Thyroid gland (tissue), 4 donors: ENCODE measurements around the gene PDE8B. TPM values are rescaled to one million over a fixed set of nuclear protein-coding genes. Genes with fewer than 3 reads are reported as not detected.

Source experiments
- DNase-seq, 2 donors: peaks; one replicate each; pipeline ENCODE4 v3.0.0-alpha.2; 2019
- H3K27ac ChIP-seq, 3 donors: fragments of 200-600 bp; sonication (generic); 1 replicate in 2 of 3; 2 replicates in 1 of 3; pipeline ENCODE4 v1.5.1; 2016 to 2019; ENCODE audit warnings: mild to moderate bottlenecking in 1 of 3, moderate library complexity in 1 of 3
- H3K27me3 ChIP-seq: fragments of 200-600 bp; sonication (generic); one replicate; pipeline ENCODE4 v1.5.1; 2019
- H3K36me3 ChIP-seq, 2 donors: fragments of 200-600 bp; sonication (generic); one replicate each; pipeline ENCODE4 v1.5.1; 2016 to 2019
- H3K4me1 ChIP-seq, 2 donors: fragments of 200-600 bp; sonication (generic); one replicate each; pipeline ENCODE4 v1.5.1; 2017 to 2019
- H3K4me3 ChIP-seq, 3 donors: fragments of 200-600 bp; sonication (generic); replicated peaks in 1 of 3; 1 replicate in 2 of 3; 2 replicates in 1 of 3; pipeline ENCODE4 v1.5.1; 2016; ENCODE audit warnings: mild to moderate bottlenecking in 1 of 3
- H3K9me3 ChIP-seq: fragments of 200-600 bp; sonication (generic); one replicate; pipeline ENCODE4 v1.5.1; 2017
- CTCF ChIP-seq, 6 experiments: fragments of 200-600 bp in 3 of 6; fragments of 450-650 bp in 3 of 6; sonication (generic) in 3 of 6; IDR thresholded peaks; one replicate each; pipeline ENCODE4 v1.5.1; 2016 to 2019; ENCODE audit warnings: antibody characterized with exemption in 6 of 6, mild to moderate bottlenecking in 2 of 6, inconsistent platforms in 1 of 6, moderate library complexity in 1 of 6
- POLR2A ChIP-seq, 2 donors: fragments of 450-650 bp; IDR thresholded peaks; one replicate each; pipeline ENCODE4 v1.6.1; 2017; ENCODE audit warnings: antibody characterized with exemption in 2 of 2, mild to moderate bottlenecking in 2 of 2, moderate library complexity in 1 of 2
- WGBS, 2 donors: methylation state at CpG; one replicate each; pipeline ENCODE4 v1.1.5; 2017; 5-methylcytosine and 5-hydroxymethylcytosine counted together
- intact Hi-C: fragments of 100-400 bp; cut with DNase I; formaldehyde crosslinking; loops from one replicate; pipeline ENCODE4 v1.15.1; 2023
- total RNA-seq, 4 donors: library from RNA; depleted of rRNA; stranded (reverse); fragments of >200 nt; gene quantifications; one replicate each; pipeline ENCODE4 v1.2.3, GENCODE V29; 2016

PDE8B gene
- total RNA-seq, 4 donors from 2014 or later: 113 to 279 (median 218) TPM

GRCh38 chr5:77272206-77272605, 61.7 kb downstream of the PDE8B start:
- Histone ChIP-seq H3K36me3 (no peaks in the 10 kb centered on the region), H3K9me3 (no peaks in the 10 kb centered on the region), H3K27ac (peak overlapping the region in 2 of 3 donors; percentile 43 to 57), H3K4me3 (no peak overlapping the region), H3K27me3 (no peaks in the 10 kb centered on the region), H3K4me1 (peaks cover 43 to 49% of the 10 kb centered on the region in 2 donors)
- TF ChIP-seq CTCF (IDR thresholded peaks at IDR 0.05): no peak
- TF ChIP-seq POLR2A (IDR thresholded peaks at IDR 0.05): no peak
- intact Hi-C loops: no loop called here
- DNase-seq: no peak
- WGBS, 2 donors: 38 to 54% methylated on average over 1 of the region's 1 CpG

GRCh38 chr5:77277759-77278158, 67.3 kb downstream of the PDE8B start:
- peaks cover 64 to 69% of the 10 kb centered on the region in 2 donors for H3K4me1 ChIP-seq
- intact Hi-C loops: no loop called here
- H3K36me3 ChIP-seq: no peaks in the 10 kb centered on the region
- TF ChIP-seq CTCF (IDR thresholded peaks at IDR 0.05): no peak
- TF ChIP-seq POLR2A (IDR thresholded peaks at IDR 0.05): no peak
- WGBS, 2 donors: 79 to 82% methylated on average over 4 of the region's 4 CpGs
- no peaks in the 10 kb centered on the region for H3K9me3 ChIP-seq
- DNase-seq: no peak
- H3K27ac ChIP-seq: peak overlapping the region; percentile 50 to 94 (median 76)
- H3K4me3 ChIP-seq: no peak overlapping the region
- no peaks in the 10 kb centered on the region for H3K27me3 ChIP-seq

- 11 to 29% methylated on average over 3 of the region's 3 CpGs for WGBS, 2 donors
- intact Hi-C loops: no loop called here
- no peaks in the 10 kb centered on the region for H3K9me3 ChIP-seq
These were observed 69.6 kb downstream of the PDE8B start for GRCh38 chr5:77280036-77280435.

GRCh38 chr5:77281969-77282336, 71.5 kb downstream of the PDE8B start:
- intact Hi-C loops: no loop called here
- H3K27ac ChIP-seq: peak overlapping the region; percentile 76 to 94 (median 79)

More at GRCh38 chr5:77280036-77280435, 69.6 kb downstream of the PDE8B start:
- TF ChIP-seq POLR2A (IDR thresholded peaks at IDR 0.05) (peak in 1 of 2 donors; percentile 44), CTCF (IDR thresholded peaks at IDR 0.05) (peak in 3 of 6 experiments; percentile 15 to 38 (median 27))
- peak; percentile 86 to 87 for DNase-seq
- H3K27me3 ChIP-seq: no peaks in the 10 kb centered on the region
- no peaks in the 10 kb centered on the region for H3K36me3 ChIP-seq
- peak overlapping the region; percentile 76 to 94 (median 79) for H3K27ac ChIP-seq
- H3K4me3 ChIP-seq: no peak overlapping the region
- peaks cover 71 to 72% of the 10 kb centered on the region in 2 donors for H3K4me1 ChIP-seq

More at GRCh38 chr5:77281969-77282336, 71.5 kb downstream of the PDE8B start:
- no peak for DNase-seq
- no peaks in the 10 kb centered on the region for H3K36me3 ChIP-seq
- H3K9me3 ChIP-seq: no peaks in the 10 kb centered on the region
- no peaks in the 10 kb centered on the region for H3K27me3 ChIP-seq
- H3K4me3 ChIP-seq: no peak overlapping the region
- TF ChIP-seq CTCF (IDR thresholded peaks at IDR 0.05) (no peak), POLR2A (IDR thresholded peaks at IDR 0.05) (no peak)
- 57 to 70% methylated on average over 3 of the region's 3 CpGs for WGBS, 2 donors
- H3K4me1 ChIP-seq: peaks cover 71 to 74% of the 10 kb centered on the region in 2 donors
